ENCODE data around the gene SHC3.

SHC3 gene

GRCh38 chr9:88996921-88997235, 181.7 kb downstream of the SHC3 start:
- DNase-seq, result no peak

DNA sequence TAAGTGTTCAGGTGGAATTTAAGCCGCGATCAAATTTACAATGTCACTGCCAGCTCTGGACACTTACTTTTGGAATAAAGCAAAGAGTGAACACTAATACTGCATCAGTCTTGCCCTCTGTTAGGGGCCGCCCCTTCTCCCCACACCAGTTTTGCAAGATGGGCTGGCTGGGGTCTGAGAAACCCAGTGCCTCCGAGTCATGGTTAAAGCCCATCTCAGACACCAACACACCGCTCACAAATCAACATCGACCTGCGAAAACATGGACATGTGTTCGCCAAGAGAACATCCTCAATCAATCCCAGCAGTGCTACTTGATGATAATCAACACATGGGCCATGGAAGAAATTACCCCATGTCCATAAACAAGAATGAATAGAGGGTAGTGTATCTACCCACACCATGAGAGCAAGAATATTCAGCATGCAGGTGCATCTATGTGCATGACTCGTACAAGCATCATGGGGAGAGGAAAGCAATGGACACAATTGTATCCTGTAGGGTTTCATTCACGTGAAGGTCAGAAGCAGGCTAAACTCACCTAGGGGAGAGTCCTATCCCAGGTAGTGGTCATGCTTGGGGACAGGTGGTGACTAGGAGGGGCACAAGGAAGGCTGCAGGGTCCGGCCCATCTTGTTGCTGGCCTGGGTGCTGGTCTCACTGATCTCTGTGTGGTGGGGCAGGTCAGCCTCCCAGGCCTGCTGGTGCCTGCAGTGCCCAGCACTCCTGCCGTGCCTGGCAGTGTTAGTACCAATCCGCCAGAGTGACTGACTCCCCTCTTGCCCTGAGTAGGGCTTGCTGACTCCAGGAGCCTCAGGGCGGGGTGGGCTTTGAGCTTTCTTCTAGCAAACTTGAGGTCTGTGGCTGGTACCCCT, 182.3 kb downstream of the SHC3 start:
- no peak for DNase-seq

DNA sequence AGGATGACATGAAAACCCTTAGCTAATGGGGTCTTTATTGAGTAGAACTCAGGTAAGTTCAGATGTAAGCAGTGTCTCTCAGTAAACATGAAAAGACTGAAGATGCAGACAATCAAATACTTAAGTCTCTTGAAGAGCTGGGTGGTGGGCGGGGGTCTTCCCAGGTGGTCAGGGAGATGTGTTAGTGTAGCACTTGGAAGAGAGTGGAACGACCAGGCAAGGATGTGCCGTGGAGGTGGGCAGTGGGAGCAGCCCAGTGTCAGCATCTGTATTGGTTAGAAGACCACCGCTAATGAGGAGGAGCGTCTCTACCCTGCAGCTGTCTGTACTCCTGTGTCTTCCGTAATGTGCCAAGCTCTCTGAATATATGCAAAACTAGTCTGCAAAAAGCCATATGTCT, 183.0 kb downstream of the SHC3 start:
- no peak for DNase-seq

- no peak for DNase-seq
These were observed 183.4 kb downstream of the SHC3 start for GRCh38 chr9:88995200-88995577.

DNA sequence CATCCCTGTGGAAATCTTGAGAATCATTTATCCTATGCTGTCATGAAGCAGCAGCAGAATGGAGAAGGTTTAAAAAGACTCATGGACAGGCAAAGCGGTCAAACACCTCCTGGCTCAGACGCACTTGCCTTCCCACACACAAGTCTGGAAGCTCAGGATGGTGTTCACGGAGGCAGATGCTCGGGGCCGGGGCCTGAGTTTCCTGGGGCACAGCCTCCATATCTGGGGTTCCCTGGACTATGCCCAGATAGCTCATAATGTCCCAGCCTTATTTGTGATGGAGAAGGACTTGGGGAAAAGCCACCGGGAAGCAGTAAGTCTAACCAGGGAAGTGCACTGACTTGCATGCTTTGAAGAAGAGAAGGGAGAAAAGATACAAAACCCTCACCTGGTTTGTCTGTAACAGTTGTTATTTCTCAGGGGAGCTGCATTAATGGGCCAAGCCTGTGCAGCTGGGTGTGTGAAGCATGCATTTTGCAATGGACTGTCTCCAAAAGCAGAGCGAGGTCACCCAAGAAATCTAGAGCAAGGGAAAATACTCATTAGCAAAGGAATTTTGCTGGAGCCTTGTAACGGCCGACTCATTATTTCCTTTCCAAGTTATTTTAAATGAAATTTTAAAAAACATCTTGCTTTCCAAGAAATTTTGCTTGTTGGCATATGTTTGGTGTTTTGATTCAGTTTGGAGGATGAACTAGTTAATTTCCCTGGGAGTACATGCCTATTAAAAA, 184.0 kb downstream of the SHC3 start:
- DNase-seq, result no peak

DNA sequence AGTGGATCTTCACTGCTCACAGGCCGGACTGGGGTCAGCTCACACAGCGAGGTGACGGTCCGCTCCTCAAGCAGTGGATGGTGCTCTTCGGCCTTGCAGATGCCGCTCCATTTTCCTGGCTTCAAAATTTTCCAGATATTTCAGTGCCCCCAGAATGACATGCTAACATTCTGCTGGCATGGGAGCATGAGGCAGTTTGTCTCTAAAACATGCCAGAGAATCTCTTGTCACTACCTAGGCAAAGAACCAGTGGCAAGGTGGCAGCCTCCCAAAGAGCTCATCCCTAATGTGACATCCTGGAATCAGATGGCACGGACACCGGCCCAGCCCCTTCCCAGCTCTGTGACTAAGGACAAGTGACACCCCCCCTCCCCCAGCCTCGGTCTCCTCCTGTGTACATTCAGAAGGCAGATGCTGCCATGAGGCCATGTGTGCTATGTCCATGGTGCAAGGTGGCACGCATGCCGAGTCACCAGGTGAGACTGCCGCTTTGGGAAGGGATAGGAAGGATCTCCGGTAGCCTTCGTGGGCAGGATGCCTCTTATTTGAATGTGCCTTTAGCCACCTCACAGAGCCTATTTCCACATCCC, 184.7 kb downstream of the SHC3 start:
- DNase-seq, result no peak

DNA sequence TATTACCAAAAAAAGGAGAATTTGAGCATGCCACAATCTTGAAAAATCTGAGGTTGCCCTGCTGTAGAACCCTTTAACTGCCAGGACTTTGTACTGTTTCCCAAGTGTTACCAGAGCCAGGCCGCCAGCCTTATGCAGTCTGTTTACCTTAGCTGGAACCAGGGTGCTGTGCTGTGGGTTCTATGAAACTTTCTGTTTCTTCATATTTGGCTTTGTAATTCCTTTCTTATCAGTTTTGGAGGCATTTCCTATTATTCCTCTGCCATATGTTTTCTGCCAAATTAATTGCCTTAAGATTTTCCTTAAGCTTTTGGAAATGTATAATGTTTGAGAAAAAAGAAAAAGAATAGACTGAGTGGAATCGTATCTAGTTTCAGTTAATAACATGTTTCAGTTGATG, 185.3 kb downstream of the SHC3 start:
- no peak for DNase-seq

DNA sequence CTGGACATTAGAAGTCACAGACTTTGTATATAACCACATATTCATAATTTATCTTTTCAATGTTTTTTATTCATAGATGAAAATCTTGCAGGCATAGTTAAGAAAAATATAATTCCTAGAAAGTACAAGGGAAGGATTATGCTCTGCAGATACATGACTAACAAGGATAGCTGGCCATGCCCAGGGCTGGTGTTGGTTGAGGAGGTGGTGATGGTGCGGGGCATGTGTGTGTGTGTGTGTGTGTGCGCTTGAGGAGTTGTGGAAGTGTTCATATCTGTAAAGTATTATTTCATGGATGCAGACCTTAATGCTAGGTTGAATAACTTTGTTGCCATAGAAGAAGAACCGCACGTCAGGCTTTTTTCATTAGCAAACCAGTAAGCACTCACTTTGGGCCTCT, 186.1 kb downstream of the SHC3 start:
- no peak for DNase-seq

DNA sequence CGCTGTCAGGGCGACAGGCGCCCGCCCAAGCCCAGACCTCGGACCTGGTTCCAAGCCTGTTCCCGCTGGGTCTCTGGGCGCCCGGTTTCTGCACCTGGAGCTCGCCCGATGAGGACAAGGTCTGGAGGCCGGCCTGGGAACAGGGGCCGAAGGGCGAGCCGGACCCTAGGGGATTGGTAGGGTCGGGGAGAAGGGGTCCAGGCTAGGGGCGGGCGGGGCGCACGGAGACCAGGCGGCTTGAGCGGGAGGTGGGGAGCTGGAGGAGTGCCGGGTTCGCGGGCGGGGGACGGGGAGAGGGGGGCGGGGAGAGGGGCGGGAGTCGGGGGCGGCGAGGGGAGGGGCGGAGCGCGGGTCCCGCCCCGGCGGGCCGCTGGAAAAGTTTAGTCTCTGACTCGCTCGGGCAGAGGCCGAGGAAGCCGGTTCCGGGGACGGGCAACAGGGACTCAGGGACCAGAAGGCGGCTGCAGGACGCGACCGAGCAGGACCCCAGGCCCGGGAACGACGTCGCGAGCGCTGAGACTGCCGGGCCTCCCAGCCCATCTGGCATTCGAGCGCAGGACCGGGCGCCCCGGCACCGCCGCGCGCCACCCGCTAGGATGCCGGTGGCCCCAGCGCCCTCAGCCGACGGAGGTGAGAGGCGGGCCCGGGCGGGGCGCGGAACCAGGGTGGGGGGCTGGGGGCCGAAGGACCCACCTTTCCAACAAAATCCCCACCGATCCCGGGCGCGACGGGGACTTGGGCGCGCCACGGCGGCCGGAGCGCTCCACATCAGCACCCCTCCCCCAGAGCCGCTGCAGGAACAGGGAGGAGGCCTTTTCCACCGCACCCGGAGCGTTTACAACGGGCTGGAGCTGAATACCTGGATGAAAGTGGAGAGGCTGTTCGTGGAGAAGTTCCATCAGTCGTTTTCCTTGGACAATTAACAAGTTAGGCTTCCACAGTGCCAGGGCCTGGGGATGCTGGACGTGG, 187.3 kb downstream of the SHC3 start, which contains the start of gene S1PR3:
TSS of gene S1PR3 (plus strand) at position 403 of the 969 bp plus-strand sequence. CDS start 9,733 bp downstream, outside the sequence.
- DNase-seq, result no peak

GRCh38 chr9:88990729-88991065, 187.9 kb downstream of the SHC3 start:
- no peak for DNase-seq

DNA sequence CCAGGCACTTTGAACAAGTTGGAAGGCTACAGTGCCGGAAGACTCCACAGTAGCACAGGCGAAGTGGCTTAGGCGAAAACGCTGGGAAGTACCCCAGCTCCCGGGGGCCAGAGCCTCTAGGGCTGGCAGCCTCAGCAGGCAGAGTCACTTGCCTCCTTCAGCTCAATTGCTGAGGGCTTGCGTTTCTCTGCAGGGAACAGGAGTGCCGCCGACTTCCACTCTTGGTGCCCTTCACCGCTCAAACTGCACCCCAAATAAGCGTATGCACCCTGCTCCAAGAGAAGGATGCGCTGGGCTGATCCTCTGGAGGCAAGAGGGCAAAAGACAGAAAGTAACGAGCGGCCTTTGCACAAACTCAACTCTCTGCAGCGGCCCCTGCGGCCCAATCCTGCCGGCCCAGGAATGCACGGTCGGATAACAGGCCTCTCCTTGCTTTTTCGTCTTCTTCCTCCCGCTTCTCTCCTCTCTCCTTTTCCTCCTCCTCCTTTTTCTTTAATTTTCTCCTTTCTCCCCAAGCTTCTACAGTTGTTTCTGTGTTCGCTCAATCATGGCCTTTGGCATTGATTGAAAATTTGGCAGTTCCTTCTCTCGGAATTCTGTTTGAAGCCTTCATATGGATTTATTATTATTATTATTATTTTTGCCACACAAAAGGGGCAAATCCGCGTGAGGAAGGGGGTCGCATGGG, 188.4 kb downstream of the SHC3 start:
- no peak for DNase-seq

- DNase-seq, result no peak
These were observed 189.6 kb downstream of the SHC3 start for GRCh38 chr9:88988796-88989641.

DNA sequence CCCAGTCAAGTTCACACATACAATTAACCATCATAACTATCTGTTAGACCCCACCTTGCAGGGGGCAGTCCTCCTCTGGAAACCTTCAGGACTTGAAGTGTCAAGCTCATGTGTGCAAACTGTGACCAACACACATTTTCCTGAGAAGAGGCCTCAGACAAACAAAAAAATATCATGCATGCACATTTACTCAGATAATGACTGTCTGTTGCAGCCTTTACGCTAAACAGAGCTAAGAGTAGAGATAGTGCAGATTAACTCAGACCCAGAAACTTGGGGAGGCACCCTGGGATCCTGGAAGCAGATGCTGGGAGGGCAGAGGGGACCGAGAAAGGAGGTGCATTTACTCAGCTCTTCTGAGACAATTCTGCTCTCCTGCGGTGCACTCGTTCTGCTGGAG, 191.0 kb downstream of the SHC3 start:
- DNase-seq, result no peak

DNA sequence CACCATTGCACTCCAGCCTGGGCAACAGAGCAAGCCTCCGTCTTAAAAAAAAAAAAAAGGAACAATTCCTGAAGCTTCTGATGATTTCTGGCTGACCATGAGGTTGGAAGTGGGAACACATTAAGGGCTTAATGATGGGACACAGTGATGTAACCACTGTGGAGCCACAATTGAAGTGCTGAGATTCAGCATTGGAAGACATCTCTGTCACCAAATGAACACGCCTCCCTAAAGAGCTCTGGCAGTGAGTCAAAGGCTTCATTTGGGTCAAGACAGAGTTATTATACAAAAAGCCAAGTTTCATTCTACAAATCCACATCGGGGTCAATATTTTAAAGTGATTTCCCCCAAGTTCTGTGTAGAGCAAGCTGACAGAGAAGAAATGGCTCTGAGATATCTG, 191.8 kb downstream of the SHC3 start:
- DNase-seq, result no peak

DNA sequence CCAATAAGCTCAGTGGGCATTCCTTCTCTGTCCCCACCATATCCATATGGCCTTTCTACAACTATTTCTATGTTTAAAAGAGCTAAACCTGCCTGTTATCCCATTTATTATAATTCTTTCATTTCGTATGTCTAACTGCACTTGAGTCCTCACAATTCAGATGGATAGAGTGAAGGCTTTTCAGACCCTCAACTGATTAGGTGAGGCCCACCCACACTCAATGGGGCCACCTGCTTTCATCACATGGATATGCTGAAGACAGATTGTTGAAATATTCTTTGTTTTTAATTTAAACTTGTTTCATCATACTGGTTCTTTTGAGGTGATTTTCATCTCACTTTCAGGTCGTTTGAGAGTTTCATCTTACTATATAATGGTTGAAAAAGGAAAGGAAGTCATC, 193.0 kb downstream of the SHC3 start:
- DNase-seq, result no peak

DNA sequence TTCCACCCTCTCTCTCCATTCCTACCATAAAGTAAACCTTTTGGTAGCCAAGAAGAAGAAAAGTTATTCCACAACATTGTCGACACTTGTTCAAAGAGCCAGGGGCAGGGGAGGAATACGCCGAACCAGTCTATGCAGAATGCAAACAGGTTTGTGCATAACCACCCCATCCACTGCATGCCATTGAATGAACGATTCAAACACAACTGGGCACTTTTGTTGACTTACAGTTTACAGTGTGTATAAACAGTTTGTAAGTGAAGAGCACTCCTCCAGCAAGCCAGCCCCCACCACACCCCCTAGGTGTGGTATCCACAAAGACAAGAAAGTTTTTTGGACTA, 194.1 kb downstream of the SHC3 start:
- no peak for DNase-seq

DNA sequence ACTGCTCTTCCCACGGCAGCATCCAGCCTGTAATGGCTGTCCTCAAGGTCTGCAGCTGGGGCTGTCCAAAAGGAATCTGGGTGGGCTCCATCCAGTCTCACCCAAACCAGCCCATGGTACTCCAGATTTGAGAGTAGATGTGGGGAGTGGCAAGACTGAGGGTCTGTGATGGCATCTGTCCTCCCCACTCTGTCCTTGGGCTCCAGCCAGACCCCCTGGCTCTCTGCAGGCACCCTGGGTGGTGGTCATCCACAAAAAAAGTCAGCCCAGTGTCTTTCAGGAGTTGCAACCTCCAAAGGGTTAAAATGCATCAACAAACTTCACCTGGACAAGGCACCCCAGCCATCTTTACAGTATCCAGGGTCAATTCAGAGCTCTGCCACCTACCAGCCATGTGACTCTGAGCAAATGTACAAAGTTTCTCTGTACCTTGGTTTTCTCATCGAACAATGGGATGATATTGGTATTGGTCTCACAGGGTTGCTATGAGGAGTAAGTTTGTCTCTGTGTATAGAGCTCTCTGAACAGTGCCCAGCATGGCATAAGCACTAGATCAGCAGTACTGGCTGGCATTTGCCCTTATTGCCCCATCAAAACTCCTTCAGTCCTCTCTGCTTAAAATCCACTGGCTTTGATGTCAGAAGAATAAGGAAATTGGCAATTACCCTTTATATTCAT, 194.6 kb downstream of the SHC3 start:
- DNase-seq, result no peak

- no peak for DNase-seq
These were observed 197.8 kb downstream of the SHC3 start for GRCh38 chr9:88980740-88981203.

DNA sequence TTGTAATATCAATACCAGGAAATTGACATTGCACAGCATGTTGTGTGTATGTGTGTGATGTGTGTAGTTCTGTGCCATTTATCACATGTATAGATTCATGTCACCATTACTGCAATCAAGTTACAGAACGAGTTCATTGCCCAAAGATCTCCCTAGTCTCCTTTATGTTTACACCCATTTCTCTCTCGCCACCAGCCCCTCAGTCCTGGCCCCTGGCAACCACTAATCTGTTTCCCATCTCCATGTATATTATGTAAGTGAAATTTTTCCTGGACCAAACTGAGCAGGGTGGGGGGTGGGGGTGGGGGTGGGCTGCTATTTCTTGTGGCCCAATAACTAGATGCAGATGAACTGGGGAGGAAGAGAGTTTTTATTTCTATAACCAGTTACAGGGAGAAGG, 198.8 kb downstream of the SHC3 start:
- DNase-seq, result no peak

DNA sequence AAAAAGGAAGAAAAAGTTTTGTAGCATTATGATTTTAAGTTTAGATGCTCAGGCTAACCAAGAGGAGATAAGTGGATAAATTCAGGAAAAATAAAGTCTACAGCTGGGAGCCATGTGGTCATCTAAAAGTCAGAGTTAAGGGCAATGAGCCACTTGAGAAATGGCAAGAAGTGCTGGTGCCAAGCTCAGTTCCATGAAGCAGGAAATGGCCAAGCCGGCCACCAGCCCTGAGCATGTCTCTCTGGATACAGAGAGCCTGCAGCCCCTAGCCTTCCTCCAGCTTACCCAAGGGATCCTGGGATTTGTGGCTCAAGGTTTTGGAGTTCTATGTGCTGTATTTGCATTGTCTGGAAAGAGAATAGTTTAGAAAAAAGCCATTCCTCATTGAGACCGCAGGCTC, 199.6 kb downstream of the SHC3 start:
- DNase-seq, result no peak

- no peak for DNase-seq
These were observed 200.6 kb downstream of the SHC3 start for GRCh38 chr9:88978034-88978433.
